HepG2 (cell line): ENCODE results near the gene PDK1. TPM values are rescaled to one million over a fixed set of nuclear protein-coding genes. Genes with fewer than 3 reads are reported as not detected.

Experiments used
- AHR ChIP-seq: IDR thresholded peaks from 2 replicates; pipeline ENCODE4 v1.6.1; 2018; ENCODE audit warnings: missing genetic modification reagents, missing compliant biosample characterization
- E2F5 ChIP-seq: sonication (generic); formaldehyde crosslinking; conservative IDR thresholded peaks from 2 replicates; pipeline ENCODE4 v1.4.0; 2020; ENCODE audit warnings: missing genetic modification reagents
- FOXJ3 ChIP-seq: sonication (generic); formaldehyde crosslinking; IDR thresholded peaks from 2 replicates; pipeline ENCODE4 v1.4.0; 2020; ENCODE audit warnings: missing genetic modification reagents, mild to moderate bottlenecking, borderline replicate concordance
- GABPA ChIP-seq, 2 experiments: IDR thresholded peaks; 2 replicates each; pipeline ENCODE4 v1.6.1; 2011 to 2016; ENCODE audit warnings: low read depth in 2 of 2, low read length in 1 of 2, missing biosample characterization in 1 of 2, missing genetic modification characterization in 1 of 2
- HDAC2 ChIP-seq: sonication (generic); formaldehyde crosslinking; IDR thresholded peaks from 2 replicates; pipeline ENCODE4 v1.4.0; 2020; ENCODE audit warnings: missing genetic modification reagents
- HMGXB3 ChIP-seq: sonication (generic); formaldehyde crosslinking; IDR thresholded peaks from 2 replicates; pipeline ENCODE4 v1.4.0; 2020; ENCODE audit warnings: missing genetic modification reagents, borderline replicate concordance
- HNRNPH1 ChIP-seq: fragments of 200-400 bp; formaldehyde crosslinking; optimal IDR thresholded peaks from 2 replicates; pipeline ENCODE3; 2017; ENCODE audit warnings: mild to moderate bottlenecking, low read depth, low read length
- HOXA9 ChIP-seq: sonication (generic); formaldehyde crosslinking; IDR thresholded peaks from 2 replicates; pipeline ENCODE4 v1.8.1; 2022; ENCODE audit warnings: missing genetic modification reagents, mild to moderate bottlenecking, moderate library complexity, borderline replicate concordance
- MXD4 ChIP-seq: IDR thresholded peaks from 2 replicates; pipeline ENCODE4 v1.6.1; 2016; ENCODE audit warnings: mild to moderate bottlenecking, missing biosample characterization, missing genetic modification reagents
- MYC ChIP-seq: sonication (generic); formaldehyde crosslinking; IDR thresholded peaks from 2 replicates; pipeline ENCODE4 v1.9.0; 2021; ENCODE audit warnings: missing genetic modification reagents, borderline replicate concordance
- NR2F1 ChIP-seq, 2 experiments: fragments of 450-650 bp in 1 of 2; formaldehyde crosslinking in 1 of 2; IDR thresholded peaks; 2 replicates each; pipeline versions ENCODE4 v1.5.0 to v1.6.1; 2016 to 2020; ENCODE audit warnings: mild to moderate bottlenecking in 1 of 2, missing compliant biosample characterization in 1 of 2, missing genetic modification reagents in 1 of 2, moderate library complexity in 1 of 2
- PCBP1 ChIP-seq: fragments of 200-400 bp; formaldehyde crosslinking; IDR thresholded peaks from 2 replicates; pipeline ENCODE4 v1.6.1; 2017; ENCODE audit warnings: mild to moderate bottlenecking, low read depth, low read length, borderline replicate concordance
- POLR2AphosphoS5 ChIP-seq: IDR thresholded peaks from 2 replicates; pipeline ENCODE4 v1.6.1; 2012; ENCODE audit warnings: low read depth, low read length
- ZBTB26 ChIP-seq: IDR thresholded peaks from 2 replicates; pipeline ENCODE4 v1.6.1; 2016; ENCODE audit warnings: missing compliant biosample characterization, missing genetic modification reagents, borderline replicate concordance
- ZMAT3 ChIP-seq: sonication (generic); formaldehyde crosslinking; conservative IDR thresholded peaks from 2 replicates; pipeline ENCODE4 v1.7.0; 2021; ENCODE audit warnings: missing genetic modification reagents
- ZNF10 ChIP-seq: sonication (generic); formaldehyde crosslinking; IDR thresholded peaks from 2 replicates; pipeline ENCODE4 v1.4.0; 2020; ENCODE audit warnings: mild to moderate bottlenecking, low read depth, missing genetic modification reagents, borderline replicate concordance
- ZNF101 ChIP-seq: sonication (generic); formaldehyde crosslinking; IDR thresholded peaks from 2 replicates; pipeline ENCODE4 v1.4.0; 2020; ENCODE audit warnings: mild to moderate bottlenecking, low read depth, missing genetic modification reagents, borderline replicate concordance
- ZNF333 ChIP-seq: sonication (generic); formaldehyde crosslinking; IDR thresholded peaks from 2 replicates; pipeline ENCODE4 v1.4.0; 2020; ENCODE audit warnings: mild to moderate bottlenecking, missing genetic modification reagents, borderline replicate concordance
- ZNF710 ChIP-seq: sonication (generic); formaldehyde crosslinking; IDR thresholded peaks from 2 replicates; pipeline ENCODE4 v1.5.0; 2020; ENCODE audit warnings: mild to moderate bottlenecking, missing genetic modification reagents, borderline replicate concordance
- ZNF841 ChIP-seq: sonication (generic); formaldehyde crosslinking; IDR thresholded peaks from 2 replicates; pipeline ENCODE4 v1.8.1; 2023; ENCODE audit warnings: missing genetic modification reagents, borderline replicate concordance
- polyA plus RNA-seq, 8 experiments: library from polyadenylated mRNA; depleted of rRNA in 3 of 8; stranded (reverse) in 7 of 8; unstranded in 1 of 8; fragments of >200 nt; fragmentation: Illumina TruSeq in 4 of 8; extraction: Trizol in 4 of 8; gene quantifications; 2 replicates each; pipeline versions ENCODE4 v1.2.1 to v1.2.3, GENCODE V29; 2011 to 2016; ENCODE audit warnings: low read depth in 4 of 8, missing spikeins in 1 of 8, mixed read lengths in 1 of 8; ENCODE audit not compliant: insufficient read depth in 1 of 8
- total RNA-seq, 5 experiments: library from RNA; depleted of rRNA; stranded (reverse); fragments of >200 nt; fragmentation: Illumina TruSeq; extraction: Trizol; gene quantifications; 2 replicates each; pipeline ENCODE4 v1.2.3, GENCODE V29; 2016; ENCODE audit warnings: low read depth in 1 of 5

The PDK1 gene
- total and polyA plus RNA-seq, 2 of the 13 experiments (the other 11 are each of a cell fraction or from before 2014, with no cell fraction given) = 11.9 to 96.9 TPM

GRCh38 chr2:172556284-172557033 is 569 bp downstream of the PDK1 start (continued):
- no peak for TF ChIP-seq ZNF710 (CRISPR knock-in tag)
- TF ChIP-seq ZMAT3 (CRISPR knock-in tag) = no peak
- peak; percentile 88 for TF ChIP-seq MXD4 (CRISPR knock-in tag)
- TF ChIP-seq ZNF333 = peak; percentile 47; the same call in 1 of the 2 replicates
- TF ChIP-seq HDAC2 (CRISPR knock-in tag) = peak; percentile 40; the same call in 1 of the 2 replicates
- TF ChIP-seq ZNF10 (CRISPR knock-in tag) = no peak
- no peak for TF ChIP-seq FOXJ3 (CRISPR knock-in tag)
- TF ChIP-seq HMGXB3 (CRISPR knock-in tag) = no peak
- no peak for TF ChIP-seq ZNF101 (CRISPR knock-in tag)
- peak; percentile 48; the same call in 1 of the 2 replicates for TF ChIP-seq ZBTB26
- peak; percentile 89 for TF ChIP-seq ZNF841 (CRISPR knock-in tag)
- TF ChIP-seq PCBP1 = no peak
- TF ChIP-seq E2F5 = no peak; the same call in 1 of the 2 replicates
- TF ChIP-seq NR2F1 (CRISPR knock-in tag; IDR thresholded peaks at IDR 0.05) = no peak
- TF ChIP-seq HOXA9 (CRISPR knock-in tag) = peak; percentile 93
- TF ChIP-seq HNRNPH1 = no peak
- peak; percentile 94 for TF ChIP-seq MYC (CRISPR knock-in tag)
- TF ChIP-seq GABPA (IDR thresholded peaks at IDR 0.05; ENCODE audit: low read depth, low read length) = no peak
- peak; percentile 46; the same call in 1 of the 2 replicates for TF ChIP-seq GABPA (CRISPR knock-in tag; IDR thresholded peaks at IDR 0.05; ENCODE audit: low read depth)
- no peak for TF ChIP-seq POLR2AphosphoS5
- no peak for TF ChIP-seq AHR
